ENCODE measurements around the gene DAPK1. TPM values are rescaled to one million over a fixed set of nuclear protein-coding genes. Genes with fewer than 3 reads are reported as not detected.

DAPK1 gene
- total RNA-seq, 1 donor from 2014 or later: 28.9 TPM

DNA sequence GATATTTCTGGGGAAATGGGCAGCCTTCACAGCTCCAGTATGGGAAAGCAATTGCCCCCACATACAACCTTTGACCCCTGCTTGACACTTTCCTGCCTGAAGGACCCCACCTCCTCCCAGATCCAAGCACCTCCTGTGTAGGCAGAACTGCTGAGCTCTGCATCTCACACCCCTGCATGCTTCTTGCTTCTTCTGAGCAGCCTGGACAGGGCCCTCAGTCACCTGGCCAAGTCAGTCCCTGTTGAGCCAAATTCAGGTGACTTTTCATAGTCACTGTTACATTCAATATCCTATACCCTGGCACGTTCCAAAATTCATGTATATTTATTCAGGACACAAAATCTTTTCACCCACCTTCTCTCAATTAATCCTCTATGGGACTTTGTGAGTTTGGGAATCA is 197.9 kb downstream of the DAPK1 start:
- DNase-seq: no peak

DNA sequence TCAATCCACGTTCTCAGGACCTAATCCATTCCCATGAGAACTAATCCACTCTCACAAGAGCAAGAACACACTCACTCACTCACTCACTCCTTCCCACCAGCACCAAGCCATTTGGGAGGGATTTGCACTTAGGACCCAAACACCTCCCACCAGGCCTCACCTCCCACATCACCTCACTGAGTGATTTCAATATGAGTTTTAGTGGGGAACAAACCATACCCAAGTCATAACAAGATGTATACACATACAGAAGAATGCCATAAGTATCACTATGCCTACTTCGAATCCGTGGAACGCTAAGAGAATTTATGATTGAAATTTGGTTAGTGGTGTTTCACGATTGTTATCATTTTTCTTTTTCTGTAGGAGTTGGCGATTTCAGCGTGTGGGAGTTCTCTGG is 199.0 kb downstream of the DAPK1 start:
- no peak for DNase-seq

DNA sequence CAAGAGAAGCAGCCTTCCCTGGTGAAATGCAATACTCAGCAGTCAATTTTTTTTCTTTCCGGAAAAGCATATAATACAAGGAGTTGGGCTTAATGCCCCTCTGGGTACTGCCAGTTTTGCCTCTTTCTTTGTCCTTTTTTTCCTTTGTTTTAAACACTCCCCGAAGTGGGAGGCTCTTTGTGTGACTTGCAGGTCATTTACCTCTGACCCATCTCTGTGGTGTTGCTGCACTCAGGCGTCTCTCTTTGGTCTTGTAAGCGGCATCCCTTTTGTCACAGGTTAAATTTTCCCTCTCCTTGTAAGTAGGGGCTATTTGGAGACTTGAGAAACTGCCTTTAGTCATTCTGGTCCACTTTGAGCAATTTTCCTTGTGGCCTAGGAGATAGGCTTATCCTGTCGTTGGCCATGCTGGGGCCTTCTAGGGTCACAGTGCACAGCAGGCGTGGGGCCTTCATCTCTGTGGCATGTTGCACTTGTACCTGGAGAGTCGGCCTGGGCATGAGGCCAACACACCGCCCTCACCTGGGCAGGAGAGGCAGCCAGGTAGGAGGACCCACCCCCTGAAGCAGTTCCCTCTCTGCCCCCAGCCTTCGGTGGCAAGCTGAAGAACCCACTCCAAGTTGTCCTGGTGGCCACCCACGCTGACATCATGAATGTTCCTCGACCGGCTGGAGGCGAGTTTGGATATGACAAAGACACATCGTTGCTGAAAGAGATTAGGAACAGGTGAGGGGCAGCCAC is 200.6 kb downstream of the DAPK1 start:
- DNase-seq: no peak

DNA sequence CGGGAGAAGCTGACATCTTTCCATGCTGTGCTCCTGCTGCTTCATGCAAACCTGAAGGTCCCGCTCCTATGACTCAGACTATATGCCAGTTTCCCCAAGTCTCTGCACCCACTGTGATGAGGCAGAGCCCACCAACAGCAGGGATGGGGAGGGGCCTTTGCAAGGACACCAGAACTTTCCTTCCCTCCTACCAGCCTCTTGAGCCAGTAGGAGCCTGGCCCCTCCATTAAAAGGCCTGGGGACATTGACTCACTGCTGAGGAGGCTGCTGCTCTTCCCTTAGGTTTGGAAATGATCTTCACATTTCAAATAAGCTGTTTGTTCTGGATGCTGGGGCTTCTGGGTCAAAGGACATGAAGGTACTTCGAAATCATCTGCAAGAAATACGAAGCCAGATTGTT is 202.2 kb downstream of the DAPK1 start:
- DNase-seq: no peak

DNA sequence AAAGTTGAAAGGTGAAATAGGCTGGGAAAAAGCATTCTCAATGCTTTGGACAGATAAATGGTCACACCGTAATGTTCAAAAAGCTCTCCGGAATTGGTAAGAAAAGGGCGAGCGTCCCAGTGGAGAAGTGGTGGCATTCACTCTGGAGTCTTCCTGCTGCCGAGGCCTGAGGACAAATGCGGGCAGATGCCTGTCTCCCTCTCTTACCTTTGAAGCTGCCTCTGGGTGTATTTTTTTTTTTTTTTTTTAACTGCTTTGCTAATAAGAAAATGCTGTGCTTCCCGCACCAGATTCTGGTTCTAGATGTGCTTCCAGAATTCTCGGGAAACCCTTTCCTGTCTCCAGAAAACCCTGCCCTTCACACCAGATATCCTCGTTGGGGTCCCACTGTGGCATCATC is 203.8 kb downstream of the DAPK1 start:
- DNase-seq: no peak

DNA sequence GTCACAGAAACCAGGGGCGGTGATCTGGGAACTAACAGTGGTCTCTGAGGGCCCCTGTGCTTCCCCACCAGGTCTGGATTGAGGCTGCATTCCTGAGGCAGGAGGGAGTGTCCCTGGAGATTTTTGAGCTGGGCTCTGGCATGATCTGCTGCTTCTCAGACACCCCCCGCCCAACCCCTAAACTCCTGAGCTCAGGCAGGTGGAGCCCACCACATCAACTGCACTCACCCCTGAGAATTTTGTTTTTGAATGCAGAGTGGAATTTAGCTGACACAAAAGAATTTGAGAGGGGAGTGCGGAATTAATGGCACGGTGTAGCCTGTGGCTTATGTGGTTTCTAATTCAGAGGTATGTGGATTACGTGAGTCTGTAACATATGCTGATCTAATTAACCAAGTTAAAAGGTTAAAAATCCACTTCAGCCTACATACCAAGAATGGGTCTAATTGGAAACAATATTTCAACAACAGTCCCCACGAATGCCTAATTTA is 204.3 kb downstream of the DAPK1 start:
- DNase-seq: no peak

DNA sequence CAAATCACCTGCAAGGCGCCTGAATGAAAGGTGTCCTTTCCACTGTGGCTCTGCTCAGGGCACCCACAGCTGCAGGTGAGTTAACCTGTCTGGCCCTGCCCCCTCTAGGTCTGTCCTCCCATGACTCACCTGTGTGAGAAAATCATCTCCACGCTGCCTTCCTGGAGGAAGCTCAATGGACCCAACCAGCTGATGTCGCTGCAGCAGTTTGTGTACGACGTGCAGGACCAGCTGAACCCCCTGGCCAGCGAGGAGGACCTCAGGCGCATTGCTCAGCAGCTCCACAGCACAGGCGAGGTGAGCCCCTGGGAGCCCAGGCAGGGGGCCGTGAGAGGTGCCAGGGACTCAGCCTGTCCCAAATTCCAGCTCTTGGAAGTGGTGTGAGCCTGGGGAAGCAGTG is 205.3 kb downstream of the DAPK1 start:
- no peak for DNase-seq

DNA sequence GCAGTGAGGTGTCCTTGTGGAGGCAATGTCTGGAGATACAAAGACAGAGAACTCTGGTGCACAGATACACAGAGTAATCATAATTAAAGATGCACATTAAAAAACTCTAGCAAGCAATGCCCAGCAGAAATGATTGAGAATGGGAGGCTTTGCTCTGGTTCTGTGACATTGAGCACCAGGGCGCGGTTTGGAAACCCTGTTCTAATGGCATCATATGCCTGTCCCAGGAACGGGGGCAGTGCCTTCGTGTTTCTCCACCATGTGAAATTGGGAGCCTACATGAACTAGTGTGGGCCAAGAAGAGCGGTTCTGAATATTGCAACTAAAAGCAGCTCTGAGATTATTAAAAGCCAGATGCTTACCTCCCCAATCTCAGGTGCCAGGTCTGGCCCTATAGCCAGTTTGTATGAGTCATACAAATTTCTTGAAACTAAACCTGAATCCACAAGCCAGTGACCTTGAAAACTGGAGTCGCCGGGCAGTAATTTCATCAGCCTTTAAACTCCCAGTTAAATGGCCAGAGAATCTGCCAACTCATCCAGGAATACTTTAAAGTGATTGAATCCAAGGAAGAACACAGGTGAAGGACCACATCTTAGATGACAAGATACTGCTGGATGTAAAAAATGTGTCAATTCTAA is 206.1 kb downstream of the DAPK1 start:
- DNase-seq: no peak

DNA sequence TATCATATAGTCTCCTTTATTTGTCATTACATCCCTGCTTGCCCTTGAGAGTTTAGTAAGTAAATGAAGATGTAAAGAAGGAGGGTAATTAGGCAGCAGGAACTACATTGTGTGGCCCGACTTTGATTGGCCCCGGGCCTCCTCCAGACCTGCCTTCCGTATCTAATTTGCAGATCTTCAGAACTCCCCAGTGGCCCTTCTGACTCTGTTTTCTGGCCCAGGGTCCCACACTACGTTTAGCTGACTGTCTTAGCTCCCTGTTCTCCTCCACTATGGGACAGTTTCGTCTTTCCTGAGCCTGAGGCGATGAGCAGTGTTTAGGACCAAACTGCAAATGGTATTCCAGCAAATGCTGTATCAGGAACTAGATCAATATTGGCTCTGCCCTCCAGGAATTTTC is 206.7 kb downstream of the DAPK1 start:
- no peak for DNase-seq

DNA sequence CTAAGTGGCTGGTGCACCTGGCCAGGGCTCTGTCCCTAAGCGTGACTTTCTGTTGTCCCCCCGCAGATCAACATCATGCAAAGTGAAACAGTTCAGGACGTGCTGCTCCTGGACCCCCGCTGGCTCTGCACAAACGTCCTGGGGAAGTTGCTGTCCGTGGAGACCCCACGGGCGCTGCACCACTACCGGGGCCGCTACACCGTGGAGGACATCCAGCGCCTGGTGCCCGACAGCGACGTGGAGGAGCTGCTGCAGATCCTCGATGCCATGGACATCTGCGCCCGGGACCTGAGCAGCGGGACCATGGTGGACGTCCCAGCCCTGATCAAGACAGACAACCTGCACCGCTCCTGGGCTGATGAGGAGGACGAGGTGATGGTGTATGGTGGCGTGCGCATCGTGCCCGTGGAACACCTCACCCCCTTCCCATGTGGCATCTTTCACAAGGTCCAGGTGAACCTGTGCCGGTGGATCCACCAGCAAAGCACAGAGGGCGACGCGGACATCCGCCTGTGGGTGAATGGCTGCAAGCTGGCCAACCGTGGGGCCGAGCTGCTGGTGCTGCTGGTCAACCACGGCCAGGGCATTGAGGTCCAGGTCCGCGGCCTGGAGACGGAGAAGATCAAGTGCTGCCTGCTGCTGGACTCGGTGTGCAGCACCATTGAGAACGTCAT is 208.5 kb downstream of the DAPK1 start:
- no peak for DNase-seq

DNA sequence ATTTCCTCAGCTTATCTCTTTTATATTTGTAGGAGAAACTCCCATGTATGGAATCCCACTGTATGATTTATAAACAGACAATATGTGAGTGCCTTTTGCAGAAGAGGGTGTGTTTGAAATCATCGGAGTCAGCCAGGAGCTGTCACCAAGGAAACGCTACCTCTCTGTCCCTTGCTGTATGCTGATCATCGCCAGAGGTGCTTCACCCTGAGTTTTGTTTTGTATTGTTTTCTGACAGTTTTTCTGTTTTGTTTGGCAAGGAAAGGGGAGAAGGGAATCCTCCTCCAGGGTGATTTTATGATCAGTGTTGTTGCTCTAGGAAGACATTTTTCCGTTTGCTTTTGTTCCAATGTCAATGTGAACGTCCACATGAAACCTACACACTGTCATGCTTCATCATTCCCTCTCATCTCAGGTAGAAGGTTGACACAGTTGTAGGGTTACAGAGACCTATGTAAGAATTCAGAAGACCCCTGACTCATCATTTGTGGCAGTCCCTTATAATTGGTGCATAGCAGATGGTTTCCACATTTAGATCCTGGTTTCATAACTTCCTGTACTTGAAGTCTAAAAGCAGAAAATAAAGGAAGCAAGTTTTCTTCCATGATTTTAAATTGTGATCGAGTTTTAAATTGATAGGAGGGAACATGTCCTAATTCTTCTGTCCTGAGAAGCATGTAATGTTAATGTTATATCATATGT is 210.3 kb downstream of the DAPK1 start:
- peak; percentile 66 for DNase-seq

DNA sequence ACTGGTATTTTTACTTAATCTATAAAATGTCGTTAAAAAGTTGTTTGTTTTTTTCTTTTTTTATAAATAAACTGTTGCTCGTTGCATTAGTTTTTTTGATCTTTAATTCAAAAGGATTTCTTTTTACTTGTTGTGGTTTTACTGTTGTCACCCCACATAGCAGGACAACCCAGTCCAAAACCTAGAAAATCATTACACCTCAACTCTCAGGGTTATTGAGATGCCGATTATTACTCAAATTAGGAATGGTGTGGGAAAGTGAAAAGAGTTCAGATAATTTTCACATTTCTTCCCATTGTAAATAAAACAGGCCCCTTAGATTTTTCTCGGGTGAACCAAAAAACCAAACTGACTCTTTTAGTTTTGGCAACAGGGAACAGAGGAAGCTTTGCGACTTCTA is 210.9 kb downstream of the DAPK1 start:
- DNase-seq: no peak

DNA sequence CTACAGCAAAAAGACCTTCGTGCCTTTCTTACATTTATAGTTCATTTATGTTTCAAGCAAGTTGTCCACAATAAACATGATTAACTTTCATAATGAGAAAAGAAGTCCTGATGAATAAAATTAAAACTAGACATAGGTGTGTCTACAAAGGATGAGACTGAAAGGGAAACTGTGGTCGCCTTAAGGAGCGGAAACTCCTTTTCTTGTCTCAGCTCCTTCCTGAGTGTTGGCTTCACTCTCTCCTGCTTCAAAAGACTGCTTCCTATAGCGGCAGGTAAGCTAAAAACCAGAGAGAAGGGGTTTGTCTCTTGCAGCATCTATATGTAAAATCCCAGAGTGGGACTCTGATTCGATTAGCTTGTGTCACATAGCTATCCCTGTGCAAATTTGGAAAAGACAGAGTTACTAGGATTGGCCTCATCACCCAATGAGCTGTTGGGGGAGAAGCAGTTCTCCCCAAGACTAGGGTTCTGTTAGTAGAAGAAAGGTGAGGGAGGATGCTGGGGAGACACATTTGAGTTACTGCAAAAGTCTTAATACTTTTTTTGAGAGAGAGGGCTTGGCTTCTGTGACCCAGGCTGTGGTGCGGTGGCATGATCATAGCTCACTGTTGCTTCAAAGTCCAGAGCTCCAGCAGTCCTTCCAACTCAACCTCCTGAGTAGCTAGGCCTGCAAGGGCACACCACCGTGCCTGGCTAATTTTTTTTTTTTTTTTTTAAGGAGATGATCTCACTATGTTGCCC is 211.5 kb downstream of the DAPK1 start:
- no peak for DNase-seq

DNA sequence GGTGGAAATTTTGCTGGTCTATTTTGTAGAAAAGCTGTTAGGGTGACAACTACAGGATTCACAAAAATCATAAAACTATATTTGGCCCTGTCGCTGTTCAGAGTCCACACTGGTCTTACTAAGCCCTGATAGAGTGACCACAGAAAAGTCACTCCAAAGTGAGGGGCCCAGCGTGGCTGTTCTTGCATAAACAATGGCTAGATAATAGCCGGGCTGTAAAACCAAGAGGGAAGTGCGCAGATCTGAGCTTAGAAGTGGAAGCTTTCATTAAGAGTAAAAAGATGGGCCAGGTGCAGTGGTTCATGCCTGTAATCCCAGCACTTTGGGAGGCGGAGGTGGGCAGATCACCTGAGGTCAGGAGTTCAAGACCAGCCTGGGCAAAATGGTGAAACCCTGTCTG is 212.8 kb downstream of the DAPK1 start:
- DNase-seq: no peak

DNA sequence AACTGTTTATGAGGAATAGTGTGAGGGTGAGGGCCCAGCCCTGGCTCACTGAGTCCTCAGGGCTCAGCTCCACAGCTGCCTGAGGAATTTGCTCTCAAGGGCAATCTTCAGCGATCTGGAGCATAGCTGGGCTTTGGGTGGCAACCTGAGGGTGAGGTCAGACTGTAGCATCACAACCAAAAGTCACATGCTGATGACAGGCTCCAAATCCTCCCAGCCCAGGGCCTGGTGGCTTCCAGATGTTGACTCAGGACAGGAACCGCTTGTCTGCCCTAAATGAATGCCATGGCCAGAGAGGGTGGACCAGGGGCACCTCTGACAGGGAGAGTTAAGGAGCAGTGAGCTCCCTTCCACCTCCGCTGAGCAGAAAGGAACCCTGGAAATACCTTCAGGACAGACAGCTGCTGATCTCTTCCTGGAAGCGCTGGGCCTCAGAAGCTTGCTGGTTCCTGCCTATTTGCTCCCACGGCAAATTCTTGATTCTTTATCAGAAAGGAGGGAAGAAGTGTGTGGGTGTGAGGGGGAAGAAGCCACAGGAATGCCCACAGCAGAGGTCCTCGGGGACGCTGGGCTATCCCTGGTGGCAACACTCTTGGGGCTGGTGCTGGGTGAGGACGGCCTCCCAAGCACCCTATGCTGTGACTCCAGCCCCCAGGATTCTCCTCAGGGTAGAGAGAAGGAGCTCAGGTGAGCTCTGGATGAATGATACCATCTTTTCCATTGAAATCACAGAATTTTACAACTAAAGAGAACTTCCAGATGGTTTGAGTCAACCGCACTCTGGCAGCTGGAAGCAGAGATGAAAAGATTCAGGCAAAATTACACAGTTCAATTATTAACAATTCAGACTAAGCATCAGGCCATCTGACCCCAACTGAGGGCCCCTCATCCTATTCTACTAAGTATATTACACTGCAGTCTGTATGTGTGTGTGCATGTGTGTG is 214.5 kb downstream of the DAPK1 start:
- DNase-seq: peak; percentile 42

DNA sequence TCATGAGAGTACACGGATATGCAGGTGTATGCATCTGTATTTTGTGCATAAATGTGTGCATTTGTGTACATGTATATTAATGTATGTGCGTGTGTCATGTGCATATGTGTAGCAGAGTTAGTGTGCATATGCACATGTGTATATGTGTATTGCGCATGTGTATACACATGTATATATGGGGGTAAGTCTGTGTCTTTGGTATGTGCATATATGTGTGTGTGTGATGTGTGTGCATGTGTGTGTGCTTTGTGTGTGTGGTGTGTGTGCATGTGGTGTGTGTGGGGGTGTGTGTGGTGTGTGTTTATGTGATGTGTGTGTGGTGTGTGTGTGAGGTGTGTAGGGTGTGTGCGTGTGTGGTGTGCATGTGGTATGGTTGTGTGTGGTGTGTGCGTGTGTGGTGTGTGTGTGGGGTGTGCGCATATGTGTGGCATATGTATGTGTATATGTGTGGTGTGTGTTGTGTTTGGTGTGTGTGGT is 215.2 kb downstream of the DAPK1 start:
- no peak for DNase-seq

DNA sequence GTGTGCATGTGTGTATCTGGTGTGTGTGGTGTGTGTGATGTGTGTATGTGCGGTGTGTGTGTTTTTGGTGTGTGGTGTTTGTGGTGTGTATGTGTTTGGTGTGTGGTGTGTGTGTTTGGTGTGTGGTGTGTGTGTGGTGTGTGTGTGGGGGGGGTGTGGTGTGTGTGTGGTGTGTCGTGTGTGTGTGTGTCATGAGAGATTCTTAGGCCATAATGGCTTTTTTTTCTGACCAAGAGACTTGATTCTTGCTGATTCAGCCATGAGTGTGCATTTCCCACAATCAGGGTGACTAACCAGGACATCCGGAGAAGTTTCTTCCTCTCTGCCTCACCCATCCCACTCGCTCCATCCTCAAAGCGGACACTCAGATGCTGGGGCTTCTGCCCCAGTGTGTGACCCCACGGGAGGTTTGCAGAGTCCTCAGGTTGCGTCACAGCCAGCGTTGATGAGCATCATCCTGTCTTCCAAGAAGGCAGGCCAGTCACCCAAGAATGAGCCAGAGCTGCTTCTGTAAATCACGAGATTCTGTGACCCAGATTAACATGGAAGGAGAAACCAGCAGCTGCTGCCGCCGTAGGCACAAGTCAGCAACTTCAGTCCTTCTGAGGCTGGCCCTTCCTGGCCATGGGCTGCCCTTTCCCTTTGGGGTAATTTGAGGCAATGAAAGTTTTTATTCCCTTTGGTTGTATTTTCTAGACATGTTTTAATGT is 215.8 kb downstream of the DAPK1 start:
- DNase-seq: peak; percentile 67

DNA sequence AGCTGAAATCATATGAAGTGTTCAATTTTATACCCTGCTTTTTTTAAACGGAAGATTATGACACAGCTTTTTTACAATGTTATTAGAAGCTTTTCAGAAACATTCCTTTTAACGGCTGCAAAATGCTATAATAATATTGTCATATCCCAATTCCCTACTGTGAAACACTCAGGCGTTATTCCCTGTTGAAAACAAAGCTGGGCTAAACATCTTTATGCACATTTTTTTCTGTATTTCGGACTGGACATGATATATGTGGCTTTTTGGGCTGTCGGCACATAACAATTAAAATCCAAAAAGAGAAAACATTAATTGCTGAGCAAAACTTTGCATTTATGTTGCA is 216.3 kb downstream of the DAPK1 start:
- DNase-seq: no peak

DNA sequence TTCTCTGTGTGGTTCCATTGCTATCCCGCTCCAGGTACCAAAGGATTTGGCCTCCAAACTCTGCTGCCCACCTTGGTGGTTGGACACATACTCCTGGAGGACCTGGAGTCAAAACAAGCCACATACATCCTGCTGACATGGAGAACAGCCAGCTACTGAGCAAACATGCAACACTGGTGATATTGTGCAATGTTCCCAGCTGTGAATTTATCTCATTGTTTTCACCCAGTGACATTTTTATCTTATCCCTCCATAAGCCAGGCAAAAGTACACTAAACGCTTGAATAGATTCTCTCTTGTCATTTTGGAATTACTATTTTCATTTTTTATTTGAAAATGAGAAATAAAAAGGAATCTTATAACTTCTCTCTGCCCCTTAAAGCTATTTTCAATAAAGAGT is 217.2 kb downstream of the DAPK1 start:
- DNase-seq: peak; percentile 53

DNA sequence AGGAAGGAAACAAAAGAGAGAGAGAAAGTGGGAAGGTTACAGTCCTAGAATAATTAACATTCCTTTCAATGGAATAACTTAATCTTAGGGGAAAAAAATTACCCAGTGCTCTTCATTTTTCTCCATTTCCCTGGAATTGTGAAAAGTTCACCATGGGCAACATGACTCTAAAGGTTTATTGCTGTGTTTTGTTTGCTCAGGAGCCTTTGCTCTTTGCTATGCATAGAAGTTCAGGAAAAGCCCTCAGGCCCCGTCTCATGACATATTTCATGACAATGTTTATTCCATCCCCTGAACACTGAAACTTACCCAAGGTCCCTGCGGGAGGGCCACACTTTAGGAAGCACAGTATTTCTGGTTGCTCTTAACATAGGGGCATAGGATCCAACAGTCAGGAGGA is 218.5 kb downstream of the DAPK1 start:
- DNase-seq: no peak

Data from tongue (tissue), 2 donors.